NCI-H1417 treated with DMSO at 0.1 percent for 48 hours (cell line): Measurements from ENCODE around the gene MRPL50.
A peak's percentile ranks its signal among the peaks of the same experiment; 100 is the strongest.

ENCODE experiments used
- DNase-seq: peaks from one replicate; lab custom pipeline; 2025; lab: John Stamatoyannopoulos, UW

MRPL50 gene

GRCh38 chr9:101398068-101398929 is at the start of gene MRPL50, which contains the start of gene ZNF189:
Gene MRPL50 (minus strand): TSS chr9:101398618. CDS start chr9:101398592, 26 bp downstream.
Gene ZNF189 (plus strand): TSS chr9:101398851. CDS start chr9:101399157, 306 bp downstream.
- DNase-seq = peak; percentile 96

- no peak for DNase-seq
Measured at GRCh38 chr9:101446732-101447131, 48.3 kb upstream of the MRPL50 start.

- DNase-seq = no peak
Measured at GRCh38 chr9:101445353-101446029, 47.1 kb upstream of the MRPL50 start.

GRCh38 chr9:101443364-101443771 is 45.0 kb upstream of the MRPL50 start:
- DNase-seq = no peak

- no peak for DNase-seq
Measured at GRCh38 chr9:101442736-101443135, 44.3 kb upstream of the MRPL50 start.

GRCh38 chr9:101442318-101442717 is 43.9 kb upstream of the MRPL50 start:
- DNase-seq = no peak

- no peak for DNase-seq
Measured at GRCh38 chr9:101440714-101441230, 42.4 kb upstream of the MRPL50 start.

- no peak for DNase-seq
Measured at GRCh38 chr9:101438523-101438922, 40.1 kb upstream of the MRPL50 start.

- DNase-seq = no peak
Measured at GRCh38 chr9:101437806-101438232, 39.4 kb upstream of the MRPL50 start.

GRCh38 chr9:101435601-101436079 is 37.2 kb upstream of the MRPL50 start, which contains the start of gene ALDOB:
Gene ALDOB (minus strand): TSS chr9:101435774. CDS start chr9:101430887, 4,887 bp downstream.
- DNase-seq = no peak

- no peak for DNase-seq
Measured at GRCh38 chr9:101434998-101435397, 36.6 kb upstream of the MRPL50 start.

GRCh38 chr9:101433229-101433628 is 34.8 kb upstream of the MRPL50 start:
- DNase-seq = no peak

GRCh38 chr9:101432740-101433139 is 34.3 kb upstream of the MRPL50 start:
- no peak for DNase-seq

- no peak for DNase-seq
Measured at GRCh38 chr9:101432171-101432570, 33.8 kb upstream of the MRPL50 start.

- DNase-seq = no peak
Measured at GRCh38 chr9:101429736-101430135, 31.3 kb upstream of the MRPL50 start.

- no peak for DNase-seq
Measured at GRCh38 chr9:101428909-101429308, 30.5 kb upstream of the MRPL50 start.

- DNase-seq = no peak
Measured at GRCh38 chr9:101427957-101428655, 29.7 kb upstream of the MRPL50 start.

GRCh38 chr9:101427358-101427757 is 28.9 kb upstream of the MRPL50 start:
- DNase-seq = no peak

GRCh38 chr9:101421653-101422065 is 23.2 kb upstream of the MRPL50 start:
- DNase-seq = no peak

- DNase-seq = no peak
Measured at GRCh38 chr9:101419863-101420262, 21.4 kb upstream of the MRPL50 start.

- no peak for DNase-seq
Measured at GRCh38 chr9:101418518-101419430, 20.4 kb upstream of the MRPL50 start.
